IMR-90 (cell line): ENCODE results near the gene RAB28. TPM values are rescaled to one million over a fixed set of nuclear protein-coding genes. Genes with fewer than 3 reads are reported as not detected.

Experiments
- ATAC-seq: fragments of 200-7000 bp; cut with Tn5 transposase; 2 replicates; pipeline ENCODE4 v1.9.1; 2020; ENCODE audit warnings: low read depth, mild to moderate bottlenecking, moderate library complexity
- BruUV-seq: library from RNA; stranded (reverse); fragments of 400-500 nt; replicated peaks from 2 replicates; lab custom pipeline; 2021; lab: Mats Ljungman, UMichigan
- CTCF ChIA-PET: fragments of 300-600 bp; formaldehyde crosslinking; extraction: SDS; loops from one replicate; lab custom pipeline; 2021; ENCODE audit warnings: antibody characterized with exemption; lab: Yijun Ruan, JAX
- POLR2A ChIA-PET: fragments of 300-600 bp; sonication (Branson Sonifier 250); formaldehyde crosslinking; loops from one replicate; lab custom pipeline; 2022; ENCODE audit warnings: antibody characterized with exemption; ENCODE audit not compliant: unreplicated experiment; lab: Charles Lee
- DNase-seq: peaks from one replicate; pipeline ENCODE4 v3.0.0; 2013
- H2AFZ ChIP-seq: replicated peaks from 2 replicates; pipeline ENCODE3; 2013; ENCODE audit warnings: low read length, mild to moderate bottlenecking; ENCODE audit not compliant: poor library complexity
- H2AK5ac ChIP-seq: 2 replicates; pipeline ENCODE4 v1.6.1; 2013; ENCODE audit warnings: low read depth, low read length, inconsistent platforms
- H2AK9ac ChIP-seq: replicated peaks from 2 replicates; pipeline ENCODE3; 2013; ENCODE audit warnings: mild to moderate bottlenecking, low read depth, low read length, moderate library complexity; ENCODE audit not compliant: poor library complexity
- H2BK120ac ChIP-seq: 2 replicates; pipeline ENCODE4 v1.6.1; 2013; ENCODE audit warnings: low read depth, low read length, inconsistent platforms
- H2BK15ac ChIP-seq: 3 replicates; pipeline ENCODE4 v1.6.1; 2013; ENCODE audit warnings: low read depth, low read length, inconsistent platforms
- H2BK20ac ChIP-seq: 2 replicates; pipeline ENCODE4 v1.6.1; 2013; ENCODE audit warnings: low read depth, mild to moderate bottlenecking, inconsistent platforms, low read length, moderate library complexity
- H2BK5ac ChIP-seq: 2 replicates; pipeline ENCODE4 v1.6.1; 2013; ENCODE audit warnings: mild to moderate bottlenecking, low read depth, low read length, inconsistent platforms; ENCODE audit not compliant: poor library complexity, severe bottlenecking
- H3K14ac ChIP-seq: replicated peaks from 2 replicates; pipeline ENCODE4 v1.6.1; 2013; ENCODE audit warnings: low read depth, low read length, inconsistent platforms
- H3K18ac ChIP-seq: 2 replicates; pipeline ENCODE4 v1.6.1; 2013; ENCODE audit warnings: low read depth, low read length, control low read depth
- H3K23ac ChIP-seq: 2 replicates; pipeline ENCODE4 v1.6.1; 2013; ENCODE audit warnings: low read depth, low read length, inconsistent platforms
- H3K27ac ChIP-seq: 2 replicates; pipeline ENCODE4 v1.5.1; 2013; ENCODE audit warnings: mild to moderate bottlenecking, control low read depth, low read length; ENCODE audit not compliant: insufficient read depth
- H3K27me3 ChIP-seq: 2 replicates; pipeline ENCODE4 v1.6.1; 2013; ENCODE audit warnings: low read length; ENCODE audit not compliant: control insufficient read depth, insufficient read depth
- H3K36me3 ChIP-seq: 2 replicates; pipeline ENCODE4 v1.6.1; 2013; ENCODE audit warnings: low read length, mixed read lengths; ENCODE audit not compliant: control insufficient read depth, insufficient read depth
- H3K4ac ChIP-seq: 2 replicates; pipeline ENCODE4 v1.6.1; 2013; ENCODE audit warnings: low read depth, low read length, inconsistent platforms
- H3K4me1 ChIP-seq: 2 replicates; pipeline ENCODE4 v1.6.1; 2013; ENCODE audit warnings: low read length, mixed read lengths; ENCODE audit not compliant: control insufficient read depth, insufficient read depth
- H3K4me2 ChIP-seq: 2 replicates; pipeline ENCODE4 v1.6.1; 2013; ENCODE audit warnings: low read depth, mild to moderate bottlenecking, control low read depth, low read length, moderate library complexity
- H3K4me3 ChIP-seq: 2 replicates; pipeline ENCODE4 v1.5.1; 2013; ENCODE audit warnings: low read depth, mild to moderate bottlenecking, control low read depth, low read length, moderate library complexity; ENCODE audit not compliant: insufficient read depth
- H3K56ac ChIP-seq: 2 replicates; pipeline ENCODE4 v1.6.1; 2013; ENCODE audit warnings: low read length, inconsistent platforms; ENCODE audit not compliant: insufficient read depth; ENCODE audit errors: extremely low read depth
- H3K79me1 ChIP-seq, 2 experiments: 2 replicates each; pipeline ENCODE4 v1.6.1; 2013; ENCODE audit warnings: low read length in 2 of 2, inconsistent platforms in 1 of 2, low read depth in 1 of 2
- H3K9ac ChIP-seq: 2 replicates; pipeline ENCODE4 v1.6.1; 2013; ENCODE audit warnings: low read depth, low read length, control low read depth
- H3K9me1 ChIP-seq: 2 replicates; pipeline ENCODE4 v1.6.1; 2013; ENCODE audit warnings: low read length, inconsistent platforms; ENCODE audit not compliant: insufficient read depth
- H3K9me3 ChIP-seq: 2 replicates; pipeline ENCODE4 v1.6.1; 2013; ENCODE audit warnings: low read length; ENCODE audit not compliant: control insufficient read depth, insufficient read depth
- H4K20me1 ChIP-seq: 2 replicates; pipeline ENCODE4 v1.6.1; 2013; ENCODE audit warnings: low read length, inconsistent platforms; ENCODE audit not compliant: insufficient read depth
- H4K5ac ChIP-seq: 2 replicates; pipeline ENCODE4 v1.6.1; 2013; ENCODE audit warnings: mild to moderate bottlenecking, low read depth, low read length, control low read depth
- H4K8ac ChIP-seq, 2 experiments: 2 replicates each; pipeline ENCODE4 v1.6.1; 2013; ENCODE audit warnings: low read depth in 2 of 2, low read length in 2 of 2, control low read depth in 1 of 2, inconsistent platforms in 1 of 2
- H4K91ac ChIP-seq: 2 replicates; pipeline ENCODE4 v1.6.1; 2013; ENCODE audit warnings: low read depth, low read length, inconsistent platforms; ENCODE audit not compliant: insufficient read depth
- BHLHE40 ChIP-seq: fragments of 150-350 bp; IDR thresholded peaks from 2 replicates; pipeline ENCODE4 v1.6.1; 2016; ENCODE audit warnings: mild to moderate bottlenecking, low read depth, low read length
- CEBPB ChIP-seq: IDR thresholded peaks from 2 replicates; pipeline ENCODE4 v1.6.1; 2012; ENCODE audit warnings: low read depth, low read length, improper control_type of control experiment
- CHD1 ChIP-seq: IDR thresholded peaks from 2 replicates; pipeline ENCODE4 v1.6.1; 2012; ENCODE audit warnings: low read depth, low read length, improper control_type of control experiment
- CTCF ChIP-seq: conservative IDR thresholded peaks from 2 replicates; pipeline ENCODE4 v1.5.1; 2012; ENCODE audit warnings: mild to moderate bottlenecking, low read depth, low read length, improper control_type of control experiment
- FOS ChIP-seq: fragments of 150-350 bp; IDR thresholded peaks from 2 replicates; pipeline ENCODE4 v1.6.1; 2016; ENCODE audit warnings: low read depth, low read length
- MAFK ChIP-seq: IDR thresholded peaks from 2 replicates; pipeline ENCODE4 v1.6.1; 2012; ENCODE audit warnings: low read depth, low read length, improper control_type of control experiment
- MAZ ChIP-seq: IDR thresholded peaks from 2 replicates; pipeline ENCODE4 v1.6.1; 2012; ENCODE audit warnings: low read depth, mild to moderate bottlenecking, low read length, improper control_type of control experiment, moderate library complexity, borderline replicate concordance
- MXI1 ChIP-seq: IDR thresholded peaks from 2 replicates; pipeline ENCODE4 v1.6.1; 2012; ENCODE audit warnings: low read depth, mild to moderate bottlenecking, low read length, moderate library complexity, borderline replicate concordance
- NFE2L2 ChIP-seq: fragments of 150-350 bp; IDR thresholded peaks from 2 replicates; pipeline ENCODE4 v1.6.1; 2016; ENCODE audit warnings: low read depth, mild to moderate bottlenecking, low read length
- POLR2A ChIP-seq: IDR thresholded peaks from 2 replicates; pipeline ENCODE4 v1.6.1; 2012; ENCODE audit warnings: mild to moderate bottlenecking, low read depth, low read length
- RAD21 ChIP-seq: IDR thresholded peaks from 2 replicates; pipeline ENCODE4 v1.6.1; 2012; ENCODE audit warnings: low read length, improper control_type of control experiment
- RCOR1 ChIP-seq: IDR thresholded peaks from 2 replicates; pipeline ENCODE4 v1.6.1; 2012; ENCODE audit warnings: mild to moderate bottlenecking, low read length, improper control_type of control experiment; ENCODE audit not compliant: insufficient replicate concordance
- RFX5 ChIP-seq: IDR thresholded peaks from 2 replicates; pipeline ENCODE4 v1.8.0; 2012; ENCODE audit warnings: low read depth, mild to moderate bottlenecking, low read length, moderate library complexity
- SMC3 ChIP-seq: fragments of 150-350 bp; IDR thresholded peaks from 2 replicates; pipeline ENCODE4 v1.6.1; 2016; ENCODE audit warnings: low read depth, mild to moderate bottlenecking, antibody characterized with exemption, low read length, moderate library complexity
- WGBS, 2 experiments: methylation state at CpG; one replicate each; pipeline versions ENCODE4 v1.1.5 to v1.1.7; 2013; ENCODE audit warnings: missing lambda C conversion rate in 2 of 2; ENCODE audit not compliant: insufficient read length in 1 of 2; ENCODE audit errors: extremely low coverage in 2 of 2; 5-methylcytosine and 5-hydroxymethylcytosine counted together
- dilution Hi-C: fragments of 300-500 bp; cut with HindIII; formaldehyde crosslinking; loops from one replicate; pipeline ENCODE4 v1.14.3; 2018; ENCODE audit warnings: low sequenced_read_pairs; ENCODE audit not compliant: unreplicated experiment
- in situ Hi-C: fragments of 300-500 bp; cut with MboI; formaldehyde crosslinking; loops from 3 replicates; pipeline ENCODE4 v1.14.3; 2019; ENCODE audit warnings: low sequenced_read_pairs, inconsistent platforms, mixed read lengths
- intact Hi-C: fragments of 100-400 bp; cut with micrococcal nuclease; formaldehyde crosslinking; loops from 2 replicates; pipeline ENCODE4 v1.10.0; 2022
- polyA plus RNA-seq, 3 experiments: library from polyadenylated mRNA; depleted of rRNA; stranded (reverse); fragments of >200 nt; gene quantifications; 2 replicates each; pipeline ENCODE4 v1.2.3, GENCODE V29; 2012; ENCODE audit warnings: low replicate concordance in 1 of 3
- total RNA-seq: library from RNA; depleted of rRNA; stranded (reverse); fragments of >200 nt; gene quantifications from 2 replicates; pipeline ENCODE4 v1.2.3, GENCODE V29; 2012
- TF ChIP-seq, protein P1 (sequence below): fragments of 150-350 bp; IDR thresholded peaks from 2 replicates; pipeline ENCODE4 v1.6.1; 2016; ENCODE audit warnings: low read depth, mild to moderate bottlenecking, low read length, moderate library complexity, borderline replicate concordance
- TF ChIP-seq, protein P2 (sequence below): fragments of 150-350 bp; IDR thresholded peaks from 2 replicates; pipeline ENCODE4 v1.6.1; 2017; ENCODE audit warnings: mild to moderate bottlenecking, antibody characterized with exemption, low read length, low read depth

RAB28 gene
- total and polyA plus RNA-seq, 2 of the 4 experiments (the other 2 are of a cell fraction) = 7.5 to 10.8 TPM

DNA sequence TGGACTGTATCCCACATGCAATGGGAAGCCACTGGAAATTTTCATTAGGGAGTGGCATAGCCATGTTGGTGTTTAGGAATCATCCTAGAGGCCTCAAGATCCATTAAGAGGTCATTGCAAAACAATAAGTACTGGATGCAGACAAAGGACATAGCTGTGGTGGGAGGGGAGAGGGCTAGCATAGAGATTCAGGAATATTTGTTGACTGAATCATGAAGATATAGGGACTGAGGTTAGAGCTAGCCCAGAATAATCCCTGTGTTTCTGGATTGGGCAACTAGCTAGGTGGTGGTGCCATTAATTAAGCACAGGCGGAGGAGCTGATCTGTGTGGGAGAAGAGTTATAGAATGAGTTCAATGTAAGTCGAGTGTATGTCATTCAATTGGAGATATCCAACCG lies 135.0 kb downstream of the RAB28 start:
- TF ChIP-seq SMC3 (no peak), NFE2L2 (no peak), CTCF (no peak), RAD21 (no peak), FOS (no peak), POLR2A (no peak), BHLHE40 (no peak), CEBPB (no peak), RCOR1 (no peak), RFX5 (no peak), MXI1 (no peak), MAFK (no peak), MAZ (no peak), CHD1 (no peak)
- TF ChIP-seq, protein P1, sequence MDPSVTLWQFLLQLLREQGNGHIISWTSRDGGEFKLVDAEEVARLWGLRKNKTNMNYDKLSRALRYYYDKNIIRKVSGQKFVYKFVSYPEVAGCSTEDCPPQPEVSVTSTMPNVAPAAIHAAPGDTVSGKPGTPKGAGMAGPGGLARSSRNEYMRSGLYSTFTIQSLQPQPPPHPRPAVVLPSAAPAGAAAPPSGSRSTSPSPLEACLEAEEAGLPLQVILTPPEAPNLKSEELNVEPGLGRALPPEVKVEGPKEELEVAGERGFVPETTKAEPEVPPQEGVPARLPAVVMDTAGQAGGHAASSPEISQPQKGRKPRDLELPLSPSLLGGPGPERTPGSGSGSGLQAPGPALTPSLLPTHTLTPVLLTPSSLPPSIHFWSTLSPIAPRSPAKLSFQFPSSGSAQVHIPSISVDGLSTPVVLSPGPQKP = no peak
- TF ChIP-seq, protein P2, sequence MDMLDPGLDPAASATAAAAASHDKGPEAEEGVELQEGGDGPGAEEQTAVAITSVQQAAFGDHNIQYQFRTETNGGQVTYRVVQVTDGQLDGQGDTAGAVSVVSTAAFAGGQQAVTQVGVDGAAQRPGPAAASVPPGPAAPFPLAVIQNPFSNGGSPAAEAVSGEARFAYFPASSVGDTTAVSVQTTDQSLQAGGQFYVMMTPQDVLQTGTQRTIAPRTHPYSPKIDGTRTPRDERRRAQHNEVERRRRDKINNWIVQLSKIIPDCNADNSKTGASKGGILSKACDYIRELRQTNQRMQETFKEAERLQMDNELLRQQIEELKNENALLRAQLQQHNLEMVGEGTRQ = no peak
- no peak overlapping the region for H3K4me2 ChIP-seq
- H3K23ac ChIP-seq = no peak overlapping the region
- no peak overlapping the region for H2BK5ac ChIP-seq
- H2BK15ac ChIP-seq = no peak overlapping the region
- no peak overlapping the region for H3K4ac ChIP-seq
- WGBS, 2 experiments = no CpG with 5 or more reads among the region's 3 CpGs
- no peak overlapping the region for H4K8ac ChIP-seq
- peaks cover 5% of the 10 kb centered on the region for H3K27me3 ChIP-seq
- H3K27ac ChIP-seq = no peak overlapping the region
- intact Hi-C loops = no loop called here
- H2AFZ ChIP-seq = no peak overlapping the region
- H3K79me1 ChIP-seq = no peaks in the 10 kb centered on the region
- no peak overlapping the region for H2AK5ac ChIP-seq
- no peak overlapping the region for H4K91ac ChIP-seq
- BruUV-seq = no TSS peak
- no peak overlapping the region for H3K18ac ChIP-seq
- peaks cover 1% of the 10 kb centered on the region; the same call in 1 of the 2 replicates for H3K9me3 ChIP-seq
- H3K56ac ChIP-seq = no peak overlapping the region
- no peak overlapping the region for H3K14ac ChIP-seq
- no peak for ATAC-seq
- dilution Hi-C loops = no loop called here
- H3K4me3 ChIP-seq = no peak overlapping the region
- no peaks in the 10 kb centered on the region for H4K20me1 ChIP-seq
- ChIA-PET POLR2A (no interaction called here), CTCF (no interaction called here)
- H2BK120ac ChIP-seq = no peak overlapping the region
- no peak overlapping the region for H2AK9ac ChIP-seq
- H4K5ac ChIP-seq = no peak overlapping the region
- no peaks in the 10 kb centered on the region for H3K36me3 ChIP-seq
- H3K4me1 ChIP-seq = peaks cover 6% of the 10 kb centered on the region
- no peak overlapping the region for H3K9ac ChIP-seq
- in situ Hi-C loops = no loop called here
- H2BK20ac ChIP-seq = no peak overlapping the region
- H3K9me1 ChIP-seq = no peaks in the 10 kb centered on the region; the same call in 1 of the 2 replicates
- peak; percentile 6 for DNase-seq
